Activated naive CD4-positive, alpha-beta T cell treated with anti-CD3 and anti-CD28 coated beads for 36 hours (primary cell): ENCODE data around the gene TMEM9B. TPM values are rescaled to one million over a fixed set of nuclear protein-coding genes. Genes with fewer than 3 reads are reported as not detected.
"Not testable (repeated sequence)": the region's sequence is repeated elsewhere in the genome, so short reads cannot be mapped to it uniquely, and the experiment has no call there.

ENCODE experiments used
- CTCF ChIA-PET: fragments of 350-600 bp; sonication (Branson Sonifier 250); formaldehyde crosslinking; loops from one replicate; lab custom pipeline; 2021; ENCODE audit warnings: antibody characterized with exemption; lab: Charles Lee
- DNase-seq: peaks from one replicate; pipeline ENCODE4 v3.0.0-alpha.2; 2020
- H3K27ac Mint-ChIP-seq: one replicate; pipeline ENCODE4 v1.8.0; 2021; ENCODE audit warnings: mild to moderate bottlenecking, mixed read lengths
- H3K27me3 Mint-ChIP-seq: one replicate; pipeline ENCODE4 v1.8.0; 2021; ENCODE audit warnings: low read depth, mixed read lengths
- H3K36me3 Mint-ChIP-seq: one replicate; pipeline ENCODE4 v1.8.0; 2021; ENCODE audit warnings: low read depth, mixed read lengths
- H3K4me1 Mint-ChIP-seq: one replicate; pipeline ENCODE4 v1.8.0; 2021; ENCODE audit warnings: low read depth, mixed read lengths
- H3K4me3 Mint-ChIP-seq: one replicate; pipeline ENCODE4 v1.8.0; 2021; ENCODE audit warnings: mild to moderate bottlenecking, moderate library complexity, mixed read lengths
- H3K9me3 Mint-ChIP-seq: one replicate; pipeline ENCODE4 v1.8.0; 2021; ENCODE audit warnings: mixed read lengths
- intact Hi-C: fragments of 100-400 bp; cut with micrococcal nuclease; formaldehyde crosslinking; loops from one replicate; pipeline ENCODE4 v1.15.1; 2023
- total RNA-seq, 2 experiments: library from RNA; stranded (reverse); gene quantifications; one replicate each; pipeline ENCODE4 v1.2.3, GENCODE V29; 2021

The TMEM9B gene
- 10 to 100 TPM; 13.4 to 13.6 TPM for total RNA-seq

DNA sequence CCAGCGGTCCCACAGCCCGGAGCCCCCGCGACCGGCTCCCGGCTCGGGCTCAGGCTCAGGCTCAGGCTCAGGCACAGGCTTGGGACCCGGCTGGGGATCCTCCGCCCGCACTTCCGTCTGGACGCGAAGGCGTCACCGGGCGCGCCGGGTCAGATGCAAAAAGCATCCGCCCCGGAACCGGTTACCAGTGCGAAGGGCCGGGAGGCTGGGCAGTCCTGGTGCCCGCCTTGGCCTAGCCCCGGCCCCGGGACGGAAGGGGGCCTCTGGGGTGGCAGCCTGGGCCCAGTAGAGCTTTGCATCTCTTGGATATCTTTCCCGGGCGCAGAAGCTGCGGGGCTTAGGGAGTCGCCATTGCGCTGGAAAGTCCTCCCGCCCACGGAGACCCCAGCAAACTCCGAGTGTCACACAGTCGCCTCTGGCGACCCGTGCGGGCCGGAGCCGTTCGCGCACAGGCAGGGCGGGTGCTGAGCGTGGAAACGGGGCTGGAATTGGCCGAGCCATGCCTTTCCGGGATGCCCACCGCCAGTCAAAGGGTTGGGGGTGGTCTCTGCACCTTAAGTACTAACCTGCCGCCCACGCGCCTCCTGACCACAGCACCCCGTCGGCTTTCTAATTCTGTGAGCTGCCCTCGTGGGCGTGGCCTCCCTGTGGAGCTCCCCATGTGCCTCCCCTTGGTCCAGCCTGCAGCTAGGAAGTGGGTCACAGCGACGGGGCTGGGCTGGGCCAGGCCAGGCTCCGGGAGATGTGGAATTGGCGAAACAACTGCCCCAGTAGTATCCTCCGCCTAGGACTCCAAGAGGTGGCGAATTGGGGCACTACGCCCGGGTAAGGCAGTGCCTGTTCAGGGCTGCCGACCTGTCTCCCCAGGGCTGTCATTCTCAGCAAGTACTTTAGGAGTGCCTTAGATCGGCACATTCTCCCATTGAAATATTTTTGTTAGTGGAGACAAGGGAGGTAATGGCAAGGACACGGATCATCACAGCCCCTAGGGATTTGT is at the start of gene TMEM9B:
TMEM9B (minus strand) TSS at position 119 of the 997 bp plus-strand sequence. CDS start 129 bp downstream, outside the sequence.
- Mint-ChIP-seq H3K9me3 (no peaks in the 10 kb centered on the region), H3K27ac (peak within 1 kb of the TSS; percentile 88), H3K4me3 (peak within 1 kb of the TSS; percentile 98), H3K36me3 (peaks cover 6% of the 10 kb centered on the region), H3K27me3 (no peaks in the 10 kb centered on the region), H3K4me1 (peaks cover 28% of the 10 kb centered on the region)
- DNase-seq, result peak; percentile 84
- CTCF ChIA-PET, result interaction anchor here (0.7 to 1.4 kb wide), 3 partner anchors 155 to 795 kb away, joined by 3 to 11 read pairs (median 3); no protein-coding TSS in a partner anchor
- intact Hi-C loops, result loop anchor here (1.0 to 5.0 kb wide), 7 partner anchors 37 to 350 kb away; partner anchors contain the start of genes RPL27A, TMEM41B and TRIM66

DNA sequence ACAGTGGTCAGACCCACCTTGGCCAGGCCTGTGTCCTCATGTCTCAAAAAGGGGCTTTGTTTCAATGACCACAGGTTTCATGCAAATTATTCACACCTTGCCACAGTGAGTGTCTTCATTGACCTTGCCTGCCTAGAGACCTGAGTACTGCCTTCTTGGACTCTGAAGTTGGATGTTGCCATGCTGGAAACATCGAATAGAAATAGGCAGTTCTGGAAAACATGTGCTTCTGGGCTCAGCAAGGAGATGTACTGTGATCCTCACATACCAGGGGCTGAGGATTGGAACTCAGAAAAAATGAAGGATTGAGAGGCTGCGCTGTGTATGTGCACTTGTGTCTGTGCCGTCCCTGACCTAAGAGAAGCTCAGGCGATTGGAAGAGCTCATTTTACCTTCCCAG is 49.1 kb upstream of the TMEM9B start:
- CTCF ChIA-PET, result interaction anchor here (0.7 to 8.0 kb wide), 9 partner anchors 15 to 493 kb away, joined by 3 to 146 read pairs (median 4); no protein-coding TSS in a partner anchor
- Mint-ChIP-seq H3K9me3 (no peaks in the 10 kb centered on the region), H3K27ac (no peak overlapping the region), H3K27me3 (peaks cover 2% of the 10 kb centered on the region), H3K4me1 (peaks cover 14% of the 10 kb centered on the region), H3K4me3 (no peak overlapping the region), H3K36me3 (no peaks in the 10 kb centered on the region)
- intact Hi-C loops, result no loop called here
- no peak for DNase-seq

DNA sequence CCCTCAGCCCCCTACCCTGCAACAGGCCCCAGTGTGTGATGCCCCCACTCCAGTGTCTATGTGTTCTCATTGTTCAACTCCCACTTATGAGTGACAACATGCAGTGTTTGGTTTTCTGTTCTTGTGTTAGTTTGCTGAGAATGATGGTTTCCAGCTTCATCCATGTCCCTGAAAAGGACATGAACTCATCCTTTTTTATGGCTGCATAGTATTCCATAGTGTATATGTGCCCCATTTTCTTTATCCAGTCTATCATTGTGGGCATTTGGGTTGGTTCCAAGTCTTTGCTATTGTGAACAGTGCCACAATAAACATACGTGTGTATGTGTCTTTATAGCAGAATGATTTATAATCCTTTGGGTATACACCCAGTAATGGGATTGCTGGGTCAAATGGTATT is 45.3 kb upstream of the TMEM9B start:
- H3K9me3 Mint-ChIP-seq, H3K4me1 Mint-ChIP-seq, DNase-seq, H3K36me3 Mint-ChIP-seq, H3K27ac Mint-ChIP-seq, H3K4me3 Mint-ChIP-seq: not testable (repeated sequence)
- peaks cover 11% of the 10 kb centered on the region for H3K27me3 Mint-ChIP-seq
- CTCF ChIA-PET, result interaction anchor here (8.0 kb wide), 1 partner anchor 129 kb away, joined by 146 read pairs; no protein-coding TSS in a partner anchor
- intact Hi-C loops, result loop anchor here (10.0 kb wide), 1 partner anchor 1445 kb away; the partner anchor contains the start of gene AMPD3

GRCh38 chr11:9008661-9009060 is 44.4 kb upstream of the TMEM9B start:
- intact Hi-C loops, result loop anchor here (10.0 kb wide), 1 partner anchor 1446 kb away; the partner anchor contains the start of gene AMPD3
- Mint-ChIP-seq H3K27ac (no peak overlapping the region), H3K9me3 (no peaks in the 10 kb centered on the region), H3K27me3 (peaks cover 11% of the 10 kb centered on the region), H3K4me3 (no peak overlapping the region), H3K4me1 (peaks cover 2% of the 10 kb centered on the region), H3K36me3 (no peaks in the 10 kb centered on the region)
- CTCF ChIA-PET, result interaction anchor here (1.0 kb wide), 1 partner anchor 498 kb away, joined by 4 read pairs; no protein-coding TSS in a partner anchor
- DNase-seq, result no peak

DNA sequence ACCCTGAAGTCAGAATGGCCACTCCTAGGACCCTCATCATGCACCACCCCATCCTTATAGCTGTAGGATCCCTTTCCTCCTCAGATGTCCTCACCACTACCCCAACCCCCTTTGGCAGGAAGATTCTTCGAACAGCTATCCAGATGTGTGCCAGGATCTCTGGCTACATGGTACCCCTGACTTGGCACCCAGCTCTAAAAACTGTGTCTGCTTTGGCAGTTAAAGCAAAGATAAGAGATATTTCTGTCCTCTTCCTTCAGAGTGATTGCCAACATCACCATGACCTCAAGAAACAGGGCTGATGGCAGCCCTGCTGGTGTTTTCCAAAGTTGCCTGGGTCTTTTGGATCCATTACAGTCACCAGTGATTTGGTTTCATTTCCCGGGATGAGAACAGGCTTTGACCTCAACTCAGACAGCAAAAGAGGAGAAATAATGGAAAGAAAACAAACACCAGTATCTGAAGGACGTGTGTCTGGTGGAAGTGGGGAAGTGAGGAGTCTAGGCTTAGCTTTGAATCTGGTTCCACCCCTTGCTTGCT is 43.8 kb upstream of the TMEM9B start:
- intact Hi-C loops, result loop anchor here (10.0 kb wide), 1 partner anchor 1447 kb away; the partner anchor contains the start of gene AMPD3
- no peak for DNase-seq
- H3K4me1 Mint-ChIP-seq, result peaks cover 6% of the 10 kb centered on the region
- CTCF ChIA-PET, result interaction anchor here (0.6 to 1.0 kb wide), 2 partner anchors 372 to 498 kb away, joined by 4 read pairs; no protein-coding TSS in a partner anchor
- no peaks in the 10 kb centered on the region for H3K36me3 Mint-ChIP-seq
- no peak overlapping the region for H3K4me3 Mint-ChIP-seq
- peaks cover 14% of the 10 kb centered on the region for H3K27me3 Mint-ChIP-seq
- H3K27ac Mint-ChIP-seq, result no peak overlapping the region
- no peaks in the 10 kb centered on the region for H3K9me3 Mint-ChIP-seq

GRCh38 chr11:9005087-9005486 is 40.8 kb upstream of the TMEM9B start:
- H3K4me1 Mint-ChIP-seq, result peaks cover 24% of the 10 kb centered on the region
- no peaks in the 10 kb centered on the region for H3K9me3 Mint-ChIP-seq
- CTCF ChIA-PET, result interaction anchor here (0.5 to 2.9 kb wide), 2 partner anchors 90 to 132 kb away, joined by 3 to 11 read pairs; no protein-coding TSS in a partner anchor
- H3K36me3 Mint-ChIP-seq, result no peaks in the 10 kb centered on the region
- no peak overlapping the region for H3K27ac Mint-ChIP-seq
- peak overlapping the region; percentile 28 for H3K4me3 Mint-ChIP-seq
- DNase-seq, result no peak
- peaks cover 24% of the 10 kb centered on the region for H3K27me3 Mint-ChIP-seq
- intact Hi-C loops, result loop anchor here (10.0 kb wide), 1 partner anchor 1450 kb away; the partner anchor contains the start of gene AMPD3

DNA sequence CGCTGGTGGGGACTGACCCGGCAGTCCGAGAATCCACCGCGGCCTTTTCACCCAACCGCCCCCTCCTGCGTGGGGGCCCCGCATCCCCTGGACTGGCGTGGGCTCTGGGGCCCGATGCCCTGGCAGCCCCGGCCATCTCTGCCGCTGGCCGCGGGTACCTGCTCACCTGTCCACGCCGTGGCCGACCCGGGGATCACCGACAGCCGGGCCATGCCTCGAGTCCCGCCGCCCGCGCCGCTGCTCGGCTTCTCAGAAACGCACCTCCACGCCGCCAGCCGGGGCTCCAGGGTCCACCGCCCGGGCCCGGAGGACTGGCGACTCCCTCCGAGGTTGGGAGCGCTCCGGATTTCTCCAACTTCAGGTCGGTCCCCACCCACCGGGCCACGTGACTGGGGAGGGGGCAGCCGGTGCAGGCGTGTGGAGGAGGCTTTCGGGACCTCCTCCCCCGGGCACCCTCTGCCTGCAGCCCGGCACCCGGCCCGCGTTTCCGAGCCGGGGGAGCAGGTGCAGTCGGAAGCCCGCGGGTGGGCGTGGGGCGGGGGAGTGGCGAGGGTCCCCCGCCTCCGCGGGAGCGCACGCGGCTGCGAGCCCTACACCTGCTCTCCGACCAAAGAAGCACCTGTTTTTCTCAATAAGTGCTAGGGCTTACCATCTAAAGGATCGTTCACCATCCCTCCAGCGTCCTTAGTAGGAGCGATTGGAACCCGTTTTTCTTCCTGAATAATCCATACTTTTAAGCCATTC is 40.1 kb upstream of the TMEM9B start:
- DNase-seq, result peak; percentile 16
- intact Hi-C loops, result loop anchor here (5.0 to 10.0 kb wide), 4 partner anchors 458 to 1450 kb away; partner anchors contain the start of genes AMPD3, WEE1 and ZNF143
- Mint-ChIP-seq H3K36me3 (no peaks in the 10 kb centered on the region), H3K4me1 (peaks cover 24% of the 10 kb centered on the region), H3K9me3 (no peaks in the 10 kb centered on the region), H3K4me3 (peak overlapping the region; percentile 20), H3K27ac (no peak overlapping the region), H3K27me3 (peaks cover 28% of the 10 kb centered on the region)
- CTCF ChIA-PET, result interaction anchor here (0.7 to 1.3 kb wide), 3 partner anchors 12 to 134 kb away, joined by 3 to 5 read pairs (median 3); no protein-coding TSS in a partner anchor

GRCh38 chr11:9003573-9004182 is 39.4 kb upstream of the TMEM9B start, which contains the start of gene NRIP3:
TSS of gene NRIP3 (minus strand) at chr11:9004001. CDS start at chr11:9003935, 66 bp downstream.
- Mint-ChIP-seq H3K27ac (no peak within 1 kb of the TSS), H3K27me3 (peaks cover 33% of the 10 kb centered on the region), H3K4me1 (peaks cover 24% of the 10 kb centered on the region), H3K4me3 (peak within 1 kb of the TSS; percentile 68), H3K36me3 (no peaks in the 10 kb centered on the region), H3K9me3 (no peaks in the 10 kb centered on the region)
- peak; percentile 67 for DNase-seq
- CTCF ChIA-PET, result interaction anchor here (0.7 to 1.5 kb wide), 4 partner anchors 12 to 134 kb away, joined by 3 to 5 read pairs (median 3); no protein-coding TSS in a partner anchor
- intact Hi-C loops, result loop anchor here (1.0 to 10.0 kb wide), 7 partner anchors 57 to 1451 kb away; partner anchors contain the start of genes AKIP1, AMPD3, RPL27A and TRIM66

GRCh38 chr11:9002920-9003572 is 38.8 kb upstream of the TMEM9B start:
- CTCF ChIA-PET, result interaction anchor here (0.7 to 1.5 kb wide), 5 partner anchors 13 to 135 kb away, joined by 3 to 5 read pairs (median 3); no protein-coding TSS in a partner anchor
- no peaks in the 10 kb centered on the region for H3K9me3 Mint-ChIP-seq
- peak overlapping the region; percentile 68 for H3K4me3 Mint-ChIP-seq
- intact Hi-C loops, result loop anchor here (1.0 to 10.0 kb wide), 7 partner anchors 57 to 1452 kb away; partner anchors contain the start of genes AKIP1, AMPD3, RPL27A and TRIM66
- peaks cover 24% of the 10 kb centered on the region for H3K4me1 Mint-ChIP-seq
- no peak overlapping the region for H3K27ac Mint-ChIP-seq
- peak; percentile 41 for DNase-seq
- no peaks in the 10 kb centered on the region for H3K36me3 Mint-ChIP-seq
- H3K27me3 Mint-ChIP-seq, result peaks cover 35% of the 10 kb centered on the region

DNA sequence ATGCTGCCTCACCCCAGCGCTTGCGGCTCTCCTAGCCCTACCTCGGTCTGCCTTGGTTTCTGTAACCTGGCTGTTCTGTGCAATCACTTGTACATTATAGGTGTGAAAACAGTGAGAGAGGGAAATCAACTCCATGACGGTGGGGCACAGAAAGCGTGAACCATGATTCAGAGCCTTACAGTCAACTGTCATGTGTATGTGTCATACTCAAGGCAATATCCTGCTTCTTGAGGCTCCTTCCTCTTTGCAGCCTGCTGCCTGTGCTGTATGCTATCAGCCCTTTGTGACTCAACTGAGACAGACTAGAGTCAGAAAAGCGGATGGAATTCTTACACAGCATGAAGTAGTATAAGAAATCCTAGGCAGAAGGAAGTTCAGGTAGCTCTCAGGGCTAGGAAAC is 37.5 kb upstream of the TMEM9B start:
- H3K27me3 Mint-ChIP-seq, result peaks cover 35% of the 10 kb centered on the region

More for the DNA sequence above, 37.5 kb upstream of the TMEM9B start:
- Mint-ChIP-seq H3K9me3 (no peaks in the 10 kb centered on the region), H3K36me3 (no peaks in the 10 kb centered on the region), H3K4me3 (no peak overlapping the region), H3K4me1 (peaks cover 24% of the 10 kb centered on the region), H3K27ac (peak overlapping the region; percentile 14)
- intact Hi-C loops, result loop anchor here (1.0 to 10.0 kb wide), 10 partner anchors 13 to 1453 kb away; partner anchors contain the start of genes AMPD3, RPL27A, TMEM9B and TRIM66
- CTCF ChIA-PET, result interaction anchor here (1.1 to 1.2 kb wide), 2 partner anchors 14 to 136 kb away, joined by 5 read pairs; no protein-coding TSS in a partner anchor
- peak; percentile 81 for DNase-seq
